ENCODE results near the gene NT5DC4.
A peak's percentile ranks its signal among the peaks of the same experiment; 100 is the strongest.

Gene NT5DC4

DNA sequence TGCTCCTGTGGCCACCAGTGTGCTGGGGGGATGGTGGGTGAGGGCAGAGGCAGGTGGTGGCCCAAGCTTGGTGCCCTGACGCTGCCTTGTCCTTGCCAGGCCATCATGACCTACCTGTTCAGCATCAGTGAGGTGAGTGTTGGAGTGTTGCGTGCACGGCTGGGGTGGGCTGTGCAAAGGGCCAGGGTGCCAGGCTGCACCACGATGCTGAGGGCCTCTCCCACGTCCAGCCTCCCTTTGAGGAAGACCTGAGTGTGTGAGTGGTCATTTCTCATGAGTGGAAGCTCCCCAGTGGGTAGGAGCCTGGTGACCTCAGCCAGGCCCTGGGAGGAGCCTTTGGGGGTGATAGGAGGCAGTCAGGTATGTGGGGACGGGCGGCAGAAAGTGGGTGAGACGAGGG is 3.2 kb downstream of the NT5DC4 start:
- DNase-seq: no peak

DNA sequence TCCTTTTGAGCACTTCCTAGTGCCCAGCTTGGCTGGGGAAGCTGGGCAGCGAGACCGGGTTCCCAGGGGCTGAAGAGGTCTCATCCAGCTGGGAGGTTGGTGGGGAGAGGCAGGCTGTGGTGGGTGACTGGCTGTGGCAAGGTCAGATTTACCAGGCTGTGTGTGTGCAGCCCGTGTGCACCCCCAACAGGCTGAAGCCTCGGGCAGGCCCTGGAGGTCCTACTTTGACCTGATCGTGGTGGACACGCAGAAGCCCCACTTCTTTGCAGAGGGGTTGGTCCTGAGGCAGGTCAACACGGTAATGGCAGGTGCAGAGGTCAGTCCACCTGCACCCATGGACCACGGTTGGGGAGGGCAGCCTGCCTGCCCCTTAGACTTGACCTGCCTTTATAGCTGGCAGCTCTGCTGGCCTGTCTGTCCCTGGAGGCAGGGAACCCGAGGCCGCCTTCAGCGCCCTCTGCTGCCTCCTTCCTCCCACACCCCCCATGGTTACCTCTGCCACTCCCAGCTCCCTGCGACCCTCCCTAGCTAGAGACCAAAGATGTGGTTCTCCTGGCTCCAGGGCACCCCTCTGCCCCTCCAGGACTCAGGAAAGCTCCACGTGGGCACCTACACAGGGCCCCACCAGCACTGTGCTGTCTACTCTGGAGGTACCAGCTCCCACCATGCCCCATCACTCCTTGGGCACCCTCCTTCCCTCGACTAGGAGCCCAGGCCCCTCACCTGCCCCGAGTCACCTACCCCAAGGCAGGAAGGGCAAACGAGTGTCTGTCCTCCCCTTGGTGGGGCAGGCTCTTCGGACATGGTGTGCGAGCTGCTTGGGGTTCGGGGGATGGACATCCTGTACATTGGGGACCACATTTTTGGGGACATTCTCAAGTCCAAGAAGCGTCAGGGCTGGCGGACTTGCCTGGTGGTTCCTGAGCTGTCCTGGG is 4.0 kb downstream of the NT5DC4 start:
- DNase-seq: no peak

DNA sequence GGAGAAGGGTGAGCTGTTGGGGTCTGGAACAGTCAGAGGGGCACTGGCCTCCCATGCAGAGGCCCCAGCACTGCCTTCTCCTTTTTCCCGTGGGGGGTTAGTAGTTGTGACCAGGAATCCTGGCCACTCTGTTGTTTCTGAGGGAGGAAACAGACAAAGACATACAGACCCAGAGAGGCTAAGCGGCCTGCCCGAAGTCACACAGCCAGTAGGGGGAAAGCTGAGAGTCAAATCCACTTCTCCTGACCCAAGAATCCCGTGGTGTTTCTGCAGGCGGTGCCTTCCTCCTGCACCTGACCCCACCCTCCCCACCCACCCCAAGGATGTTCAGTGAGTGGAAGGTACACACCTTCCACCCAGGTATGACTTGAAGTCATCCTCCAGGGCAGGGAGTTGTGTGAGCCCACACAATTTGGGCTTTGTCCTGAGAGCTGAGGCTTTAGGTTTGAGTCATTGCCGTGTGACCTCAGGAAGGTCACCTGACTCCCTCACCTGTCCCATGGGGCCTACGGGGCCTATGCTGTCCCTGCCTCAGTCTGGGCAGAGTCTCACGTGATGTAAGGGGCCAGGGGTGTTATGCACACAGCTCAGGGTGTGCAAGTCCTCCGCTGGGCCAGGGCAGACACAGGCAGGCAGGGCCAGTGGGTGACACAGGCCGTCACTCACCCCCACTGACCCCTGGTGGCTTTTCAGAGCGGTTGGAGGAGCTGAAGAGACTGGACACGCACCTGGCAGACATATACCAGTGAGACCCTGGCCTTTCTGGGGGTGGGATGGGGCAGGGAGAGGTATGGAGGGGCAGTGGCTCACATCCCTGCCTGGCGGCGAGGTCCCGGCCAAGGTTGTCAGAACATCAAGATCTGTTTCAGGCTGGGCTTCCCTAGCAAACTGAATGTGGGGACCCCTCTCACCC is 5.0 kb downstream of the NT5DC4 start:
- no peak for DNase-seq

DNA sequence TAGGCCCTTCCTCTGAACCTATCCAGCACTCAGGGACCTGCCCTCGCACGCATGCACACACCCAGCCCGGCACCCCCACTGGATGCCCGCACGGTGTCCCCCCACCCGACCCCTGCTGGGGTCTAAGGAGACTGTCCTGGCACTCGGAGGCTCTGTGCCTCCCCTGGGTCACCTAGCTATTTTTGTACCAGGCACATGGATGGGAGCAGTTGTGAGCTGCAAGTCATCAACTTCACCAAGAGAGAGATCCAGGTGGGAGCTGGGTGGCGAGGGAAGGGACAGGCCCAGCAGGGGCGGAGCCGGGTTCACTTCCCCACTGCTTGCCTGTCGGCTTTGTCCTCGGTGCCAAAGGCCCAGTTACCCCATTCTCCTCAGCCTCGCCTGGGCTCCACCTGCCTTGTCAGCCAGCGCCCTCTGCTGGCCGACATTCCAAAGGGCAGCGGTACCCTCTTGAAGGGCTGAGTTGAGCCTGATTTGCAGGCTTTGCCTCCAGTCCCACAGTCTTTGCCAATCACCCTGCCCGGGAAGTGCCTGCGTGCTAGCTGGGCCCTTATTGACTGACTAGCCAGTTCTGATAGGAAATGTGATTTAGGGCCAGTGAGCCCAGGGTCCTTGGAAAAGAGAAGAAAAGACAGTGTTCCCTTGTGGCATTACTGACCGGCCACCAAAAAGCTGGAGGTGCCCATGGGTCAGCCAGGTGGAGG is 5.8 kb downstream of the NT5DC4 start:
- DNase-seq: peak; percentile 75

DNA sequence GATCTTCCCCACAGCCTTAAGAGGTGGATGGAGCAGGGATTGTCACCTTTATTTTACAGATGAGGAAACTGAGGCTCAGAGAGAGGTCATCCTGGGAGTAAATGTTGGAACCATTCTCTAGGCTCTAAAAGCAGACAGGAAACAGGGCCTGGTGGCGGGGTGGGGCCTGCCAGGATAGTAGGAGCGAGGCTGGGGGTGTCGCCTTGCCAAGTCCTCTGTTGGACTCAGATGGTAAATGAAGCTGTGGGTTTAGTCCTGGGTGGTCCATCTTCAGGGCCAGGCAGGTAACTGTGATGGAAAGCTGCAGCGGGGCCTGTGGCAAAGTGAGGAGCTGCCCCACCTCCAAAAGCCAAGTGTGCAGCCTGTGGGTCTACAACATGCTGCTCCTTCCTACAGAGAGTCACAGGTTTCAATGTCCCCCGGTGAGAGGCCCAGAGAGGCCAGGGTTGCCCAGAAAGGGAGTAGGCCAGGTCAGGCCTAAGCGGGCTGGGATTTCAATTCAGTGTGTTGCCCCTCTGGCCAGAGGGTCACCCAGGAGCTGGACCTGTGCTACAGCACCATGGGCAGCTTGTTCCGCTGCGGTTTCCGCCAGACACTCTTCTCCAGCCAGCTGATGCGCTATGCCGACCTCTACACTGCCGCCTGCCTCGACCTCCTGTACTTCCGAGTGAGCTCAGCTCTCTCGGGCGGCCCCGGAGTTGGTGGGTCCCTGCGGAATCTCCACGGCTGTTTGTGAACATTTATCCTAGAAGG is 6.6 kb downstream of the NT5DC4 start:
- DNase-seq: no peak

DNA sequence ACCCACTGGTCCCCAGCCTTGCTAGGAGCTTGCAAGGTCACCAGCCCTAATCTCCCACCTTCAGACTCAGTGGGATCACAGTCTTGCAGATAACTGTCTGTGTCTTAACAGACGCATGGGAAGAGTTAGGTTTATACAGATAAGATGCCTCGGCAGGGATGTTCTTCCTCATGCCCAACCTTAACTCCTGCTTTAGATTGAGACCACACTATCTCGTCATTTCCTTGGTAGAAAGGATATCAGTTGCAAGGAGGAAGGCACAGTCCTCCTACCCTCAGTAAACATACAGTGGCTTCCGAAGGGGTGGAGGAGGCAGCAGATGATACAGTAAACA is 7.2 kb downstream of the NT5DC4 start:
- DNase-seq: no peak

DNA sequence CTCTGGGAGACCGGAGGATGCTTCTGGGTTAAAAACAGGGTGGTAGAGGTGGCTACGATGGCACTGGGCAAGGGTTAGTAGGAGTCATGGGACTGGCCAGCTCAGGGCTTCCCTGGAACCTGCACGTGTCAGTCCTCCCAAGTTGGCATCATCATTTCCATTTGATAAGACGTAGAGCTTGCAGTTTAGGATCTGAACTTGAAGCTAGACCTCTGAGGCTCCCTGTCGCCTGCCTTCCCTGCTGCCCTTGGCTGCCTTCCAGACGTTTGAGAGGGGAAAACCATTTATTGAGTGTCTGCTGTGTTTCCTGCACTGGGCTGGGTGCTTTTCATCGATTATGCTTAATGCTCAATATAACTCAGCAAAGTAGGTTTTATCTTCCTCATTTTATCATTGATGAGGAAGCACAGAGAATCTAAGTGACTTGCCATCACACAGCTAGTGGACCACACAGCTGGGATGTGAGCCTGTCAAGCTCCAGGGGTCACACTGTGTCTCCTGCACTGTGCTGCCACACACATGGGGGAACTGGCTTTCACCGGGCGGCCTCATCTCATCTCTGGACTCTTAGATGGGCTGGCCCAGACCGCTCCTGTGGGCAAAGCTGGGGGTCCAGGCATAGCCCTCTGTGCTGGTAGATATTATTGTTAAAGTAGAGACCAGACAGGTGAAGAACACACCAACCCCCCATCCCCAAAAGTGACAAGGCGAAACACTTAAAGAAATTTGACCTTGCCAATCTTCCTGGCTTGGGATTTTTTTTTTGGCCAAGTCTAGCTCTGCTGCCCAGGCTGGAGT is 7.8 kb downstream of the NT5DC4 start:
- no peak for DNase-seq

DNA sequence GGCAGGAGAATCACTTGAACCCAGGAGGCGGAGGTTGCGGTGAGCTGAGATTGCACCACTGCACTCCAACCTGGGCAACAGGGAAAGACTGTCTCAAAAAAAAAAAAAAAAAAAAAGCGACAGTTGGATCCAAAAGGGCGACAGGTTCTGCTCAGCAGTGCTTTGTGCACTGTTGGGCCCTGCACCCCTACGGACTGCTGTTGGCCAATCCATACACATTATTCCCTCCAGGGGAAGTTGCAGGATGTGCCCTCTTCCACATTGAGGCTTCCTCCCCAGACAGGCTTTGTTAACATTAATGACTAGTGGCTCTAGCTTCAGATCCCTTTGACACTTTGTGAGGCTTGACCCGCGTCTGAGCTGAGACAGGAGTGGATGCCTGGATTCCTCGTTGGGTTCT is 9.4 kb downstream of the NT5DC4 start:
- no peak for DNase-seq

DNA sequence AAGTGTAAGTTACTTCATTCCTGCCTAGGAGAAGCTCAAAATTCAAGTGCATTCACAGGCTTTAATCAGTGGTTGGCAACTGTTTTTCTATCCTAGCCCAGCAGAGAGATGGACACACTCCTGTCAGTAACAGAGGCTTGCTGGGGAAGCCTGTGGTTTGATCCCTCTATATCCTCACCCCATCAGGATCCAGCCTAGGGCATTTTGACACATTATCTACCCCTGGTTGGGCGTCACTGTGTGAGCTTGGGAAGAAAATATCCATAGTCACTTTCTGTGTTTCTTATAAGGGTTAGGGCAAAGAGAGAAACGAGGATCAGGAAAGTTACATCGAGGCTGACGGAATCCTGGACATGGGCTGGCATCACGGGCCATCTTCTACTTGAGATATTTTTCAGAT is 10.0 kb downstream of the NT5DC4 start:
- DNase-seq: no peak

DNA sequence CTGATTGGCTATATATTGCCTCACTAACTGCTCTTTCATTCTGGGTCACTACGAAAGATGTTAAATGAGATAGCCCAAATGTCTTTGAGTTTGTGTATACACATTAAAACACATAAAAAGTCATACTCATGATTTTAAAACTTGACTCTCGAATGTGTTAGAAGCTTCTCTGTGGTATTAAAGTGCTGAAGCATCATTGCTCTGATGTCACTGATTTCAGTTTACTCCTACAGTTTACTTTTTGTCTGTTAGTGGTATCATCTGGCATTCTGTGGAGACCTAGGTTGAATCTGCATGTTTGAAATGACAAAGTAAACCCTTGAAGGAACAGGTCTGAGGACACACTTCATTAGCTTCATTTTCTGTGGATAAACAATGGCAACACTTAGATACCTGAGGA is 10.7 kb downstream of the NT5DC4 start:
- DNase-seq: no peak

DNA sequence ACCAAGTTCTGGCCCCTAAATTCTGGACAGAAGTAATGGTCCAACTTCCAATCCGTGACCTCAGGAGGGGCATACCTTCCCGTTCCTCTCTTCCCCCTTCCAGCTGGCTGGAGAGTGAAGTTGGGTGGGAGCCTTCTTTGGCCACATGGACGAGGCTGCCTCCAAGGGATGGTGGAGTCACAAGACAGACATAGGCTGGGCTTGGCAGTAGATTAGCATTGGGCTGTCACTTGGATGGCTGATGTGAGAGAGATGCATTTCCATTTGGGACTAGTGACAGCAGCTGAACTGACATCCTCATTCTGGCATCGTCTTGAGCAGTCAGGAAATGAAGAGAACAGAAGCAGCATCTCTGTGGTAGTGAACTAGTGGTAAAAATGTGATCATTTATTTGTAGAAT is 12.6 kb downstream of the NT5DC4 start:
- DNase-seq: no peak

DNA sequence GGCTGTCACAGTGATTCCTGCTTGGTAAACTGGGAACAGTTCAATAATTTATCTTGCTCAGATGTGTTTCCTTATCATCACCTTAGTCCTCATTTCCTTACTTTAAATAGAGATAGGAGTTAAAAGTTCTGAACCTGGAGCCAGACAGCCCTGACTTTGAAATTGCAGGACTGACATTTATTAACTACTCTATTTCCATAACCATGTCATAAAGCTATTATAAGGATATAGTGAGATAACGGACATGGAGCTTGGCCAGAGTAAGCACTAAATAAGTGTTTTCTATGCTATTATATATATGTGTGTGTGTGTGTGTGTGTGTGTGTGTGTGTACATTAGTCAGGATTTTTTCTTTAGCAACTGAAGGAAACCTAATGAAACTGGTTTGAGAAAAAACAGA is 13.1 kb downstream of the NT5DC4 start:
- DNase-seq: no peak

DNA sequence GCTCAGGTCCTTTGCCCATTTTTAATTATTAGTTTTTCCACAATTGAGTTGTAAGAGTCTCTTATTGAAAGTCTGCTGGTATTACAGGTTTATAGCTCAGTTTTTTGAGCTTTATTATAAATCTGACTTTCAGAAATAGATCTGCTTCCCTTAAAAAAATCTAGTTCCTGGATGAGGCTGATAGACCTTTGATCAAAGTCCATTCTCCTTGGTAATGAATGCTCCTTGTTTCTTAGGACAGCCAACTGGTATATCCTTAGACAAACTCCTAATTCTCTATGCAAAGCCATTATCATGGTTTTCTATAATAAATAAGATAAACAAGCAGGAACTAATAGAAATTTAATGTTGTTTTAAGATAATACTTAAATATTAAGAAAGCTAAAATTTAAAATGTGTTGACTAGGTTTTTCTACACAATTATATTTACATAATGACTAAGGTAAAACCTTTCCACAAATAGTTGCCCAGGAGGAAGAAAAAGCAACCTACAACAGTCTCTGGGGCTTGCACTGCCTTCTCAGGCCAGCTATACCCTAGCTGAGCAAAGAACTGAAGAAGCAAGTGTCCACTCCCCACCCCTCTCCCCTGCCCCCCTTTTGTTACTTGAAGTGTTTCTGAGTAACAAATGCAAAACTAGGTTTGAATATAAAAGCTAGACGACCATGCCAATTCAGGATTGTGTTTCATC is 16.9 kb downstream of the NT5DC4 start:
- no peak for DNase-seq

DNA sequence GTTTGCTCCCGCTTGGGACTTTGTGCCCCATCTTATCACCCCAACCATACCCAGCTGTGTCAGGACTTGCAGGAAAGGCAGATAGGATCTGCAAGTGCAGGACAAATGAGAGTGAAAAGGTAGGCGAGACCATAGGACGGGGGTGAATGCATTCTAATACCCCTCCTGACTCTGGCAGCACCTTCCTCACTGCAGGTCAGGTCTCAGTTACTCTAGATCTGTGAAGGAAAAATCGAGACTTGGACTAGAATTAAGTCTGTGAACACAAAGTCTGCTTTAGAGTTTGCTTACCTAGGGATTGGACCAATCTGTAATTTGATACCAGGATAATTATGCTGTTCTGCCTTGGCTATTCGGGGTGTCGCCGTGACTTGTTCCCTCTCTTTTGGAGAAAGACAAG is 19.7 kb downstream of the NT5DC4 start:
- DNase-seq: no peak

DNA sequence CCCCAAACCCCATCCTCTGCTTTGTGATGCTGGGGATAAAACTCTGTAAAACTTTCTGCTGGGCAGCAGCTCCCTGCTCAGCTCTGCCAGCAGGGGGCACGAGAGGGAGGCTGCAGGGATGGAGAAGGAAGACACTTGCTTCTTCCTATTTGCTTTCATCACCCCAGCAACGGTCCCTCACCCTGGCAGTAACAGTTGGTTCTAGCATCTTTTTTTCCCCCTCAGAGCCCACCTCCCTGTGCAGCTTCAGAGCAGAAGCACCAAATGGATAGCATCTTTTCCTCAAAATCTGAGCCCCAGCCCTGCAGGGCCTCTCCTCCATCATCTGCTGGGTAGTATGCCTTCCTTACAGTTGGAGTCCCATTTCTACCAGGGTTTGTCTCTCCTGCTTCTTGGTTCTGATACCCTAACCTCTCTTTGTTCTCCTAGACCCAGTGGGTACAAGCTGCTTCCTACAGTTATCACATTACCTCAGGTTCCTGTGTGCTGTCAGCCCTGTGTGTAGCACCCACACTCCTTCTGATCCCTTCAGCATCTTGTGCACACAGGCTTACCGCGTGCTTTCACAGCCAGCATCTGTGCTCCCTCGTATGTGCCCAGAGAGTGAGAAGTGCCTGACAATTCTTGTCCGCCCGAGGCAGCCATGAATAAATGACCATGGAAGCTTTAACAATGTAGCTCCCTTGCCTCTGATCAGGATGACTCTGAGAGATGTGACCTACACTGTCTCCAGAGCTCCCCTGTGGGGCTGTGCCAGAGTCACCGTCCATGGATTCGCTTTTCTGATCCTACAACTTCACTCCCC is 29.1 kb downstream of the NT5DC4 start:
- DNase-seq: peak; percentile 22

DNA sequence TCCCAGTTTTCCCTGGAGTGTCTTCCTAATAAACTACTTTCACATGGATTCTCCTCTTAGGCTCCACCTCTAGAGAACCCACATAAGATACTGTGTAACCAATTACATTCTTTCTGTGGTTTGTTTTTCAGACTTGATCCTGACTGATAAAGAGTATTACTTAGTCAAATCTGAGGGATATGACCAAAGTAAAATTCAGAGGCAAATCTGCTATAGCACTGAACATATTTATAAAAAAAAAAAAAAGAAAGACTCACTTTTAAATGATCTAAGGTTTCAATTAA is 29.7 kb downstream of the NT5DC4 start:
- no peak for DNase-seq

DNA sequence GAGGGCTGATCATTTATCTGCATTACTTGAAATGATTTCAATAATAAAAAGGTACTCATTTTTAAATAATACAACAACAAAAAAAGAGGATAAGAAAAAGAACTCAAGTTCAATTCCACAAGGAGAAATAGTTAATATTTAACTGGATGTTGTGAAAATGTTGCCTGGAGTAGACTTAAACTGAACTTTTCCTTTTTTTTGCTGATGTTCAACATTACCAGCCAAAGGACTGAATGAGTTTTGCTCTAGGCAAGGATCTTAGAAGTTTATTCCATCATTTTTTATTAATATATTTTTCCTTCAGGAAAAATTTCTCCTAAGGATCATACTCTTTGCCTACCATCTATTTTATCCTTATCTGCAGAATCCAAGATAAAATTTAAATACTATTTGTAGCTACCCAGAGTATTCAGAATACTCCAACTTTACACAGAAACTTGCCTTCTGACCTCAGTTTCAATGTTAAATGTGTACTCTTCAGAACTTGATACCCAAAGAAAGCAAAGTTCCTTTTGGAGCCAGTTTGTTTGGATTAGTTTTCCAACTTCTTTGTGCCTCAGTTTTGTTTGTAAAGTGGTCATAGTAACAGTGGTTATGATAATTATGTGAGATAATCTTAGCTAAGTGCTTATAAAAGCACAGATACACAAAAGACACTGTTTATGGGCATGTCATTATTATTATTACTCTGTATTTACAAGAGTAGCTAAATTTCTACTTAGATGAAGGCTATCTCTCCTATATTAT is 30.8 kb downstream of the NT5DC4 start:
- no peak for DNase-seq

DNA sequence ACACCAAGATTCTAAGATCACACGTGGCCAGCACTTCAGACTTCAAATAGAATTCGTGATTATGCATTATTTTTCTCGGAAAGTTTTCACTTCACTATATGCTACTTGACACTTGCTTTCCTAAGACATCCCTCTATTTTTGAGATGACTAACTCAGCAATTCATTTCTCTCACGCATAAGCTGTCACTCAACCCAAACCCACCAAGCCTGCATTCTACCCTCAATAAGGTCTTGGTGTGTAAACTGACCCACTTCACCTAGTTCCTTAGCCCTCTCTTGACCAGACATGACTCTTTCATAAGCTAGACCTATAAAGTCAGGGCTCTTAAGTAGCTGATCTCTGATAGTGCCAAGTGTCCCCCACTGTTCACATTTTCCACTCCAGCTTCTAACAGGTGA is 31.8 kb downstream of the NT5DC4 start:
- no peak for DNase-seq

DNA sequence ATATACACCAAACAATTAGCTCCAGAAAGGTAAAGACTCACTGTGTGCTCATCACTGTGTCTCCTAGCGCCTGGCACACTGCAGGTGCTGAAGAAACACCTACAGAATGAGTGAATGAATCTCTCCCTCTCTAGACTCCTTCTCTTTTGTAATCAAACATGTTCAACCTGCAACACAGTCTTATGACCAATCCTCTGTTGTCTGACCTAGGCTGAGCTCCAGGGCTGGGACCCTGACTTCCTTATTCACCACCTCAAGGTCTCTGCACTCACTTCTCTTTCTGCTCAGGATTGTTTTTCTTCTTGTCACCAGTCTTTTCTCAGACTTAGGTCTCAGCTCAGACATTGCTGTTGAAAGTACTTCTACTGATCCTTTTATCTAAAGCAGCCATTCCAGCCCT is 33.7 kb downstream of the NT5DC4 start:
- DNase-seq: no peak
